Heart left ventricle (tissue), 16 donors: ENCODE measurements around the gene BAIAP3. TPM values are rescaled to one million over a fixed set of nuclear protein-coding genes. Genes with fewer than 3 reads are reported as not detected.
A peak's percentile ranks its signal among the peaks of the same experiment; 100 is the strongest.

Source experiments
- ATAC-seq, 4 donors: fragments of 200-7000 bp; cut with Tn5 transposase; one replicate each; pipeline ENCODE4 v1.9.1; 2020 to 2022; ENCODE audit warnings: moderate library complexity in 4 of 4, mild to moderate bottlenecking in 3 of 4, moderate number of reproducible peaks in 1 of 4
- DNase-seq, 5 donors: peaks; one replicate each; pipeline ENCODE4 v3.0.0-alpha.2; 2020
- H3K27ac ChIP-seq, 12 donors: fragments of 200-600 bp; sonication (generic) in 4 of 12; one replicate each; pipeline versions ENCODE4 v1.5.0 to v1.8.0; 2016 to 2022; ENCODE audit warnings: mild to moderate bottlenecking in 2 of 12
- H3K27me3 ChIP-seq, 9 donors: fragments of 200-600 bp; sonication (generic) in 2 of 9; one replicate each; pipeline versions ENCODE4 v1.5.1 to v1.8.0; 2016 to 2022; ENCODE audit warnings: mild to moderate bottlenecking in 3 of 9
- H3K36me3 ChIP-seq, 9 donors: fragments of 200-600 bp; sonication (generic) in 2 of 9; one replicate each; pipeline versions ENCODE4 v1.5.0 to v1.8.0; 2018 to 2022; ENCODE audit warnings: mild to moderate bottlenecking in 2 of 9
- H3K4me1 ChIP-seq, 12 donors: fragments of 200-600 bp; sonication (generic) in 4 of 12; one replicate each; pipeline versions ENCODE4 v1.5.0 to v1.8.0; 2016 to 2022; ENCODE audit warnings: mild to moderate bottlenecking in 3 of 12
- H3K4me3 ChIP-seq, 12 donors: fragments of 200-600 bp; sonication (generic) in 4 of 12; one replicate each; pipeline versions ENCODE4 v1.5.0 to v1.8.0; 2017 to 2022; ENCODE audit warnings: mild to moderate bottlenecking in 9 of 12, moderate library complexity in 4 of 12
- H3K9me3 ChIP-seq, 12 donors: fragments of 200-600 bp; sonication (generic) in 4 of 12; one replicate each; pipeline versions ENCODE4 v1.5.0 to v1.8.0; 2016 to 2022; ENCODE audit warnings: mild to moderate bottlenecking in 1 of 12
- POLR2A ChIP-seq, 2 donors: fragments of 450-650 bp; IDR thresholded peaks; one replicate each; pipeline ENCODE4 v1.6.1; 2017; ENCODE audit warnings: antibody characterized with exemption in 2 of 2, mild to moderate bottlenecking in 2 of 2, moderate library complexity in 2 of 2
- WGBS, 4 donors: extraction: QIAGEN DNeasy Blood & Tissue Kit in 2 of 4; methylation state at CpG; one replicate each; pipeline versions ENCODE4 v1.1.5 to v1.1.7; 2013 to 2018; 5-methylcytosine and 5-hydroxymethylcytosine counted together
- intact Hi-C, 10 donors: fragments of 100-400 bp; cut with DNase I; formaldehyde crosslinking; loops; one replicate each; pipeline versions ENCODE4 v1.11.1 to v1.14.2; 2022
- polyA plus RNA-seq, 2 donors: library from polyadenylated mRNA; stranded (reverse); fragments of 200-250 nt; gene quantifications; one replicate each; pipeline ENCODE4 v1.2.3, GENCODE V29; 2013
- total RNA-seq, 9 donors: library from RNA; depleted of rRNA in 2 of 9; stranded (reverse); fragments of >200 nt in 2 of 9; fragmentation: NEBNext Ultra II Directional in 3 of 9; extraction: Animal tissue kit (Norgen Biotek cat#: 25700) in 3 of 9; gene quantifications; one replicate each; pipeline versions ENCODE4 v1.1.0 to v1.2.4, GENCODE V29; 2016 to 2023
- TF ChIP-seq, protein P1 (sequence below), 12 donors: fragments of 200-600 bp; sonication (generic) in 4 of 12; IDR thresholded peaks; one replicate each; pipeline versions ENCODE4 v1.5.0 to v1.8.0; 2018 to 2022; ENCODE audit warnings: antibody characterized with exemption in 12 of 12, mild to moderate bottlenecking in 5 of 12
- donor health status: ischemic (EF 13 %, LVEDD 7.1; RV severe dilation, severe dysfunction).
- donor health status: healthy with polysubstance abuse.
- donor health status: DM: no; HTN: yes; CAD: no.
- donor health status: DM: no; HTN: no; CAD: no.
- donor health status: ischemic (EF 25% LVEDD 6.9; RV normal size, moderate dysfunction).
- donor health status: ischemic (EF 25% LVEDD 5.7; RV mildly dilated, moderate dysfunction).
- donor health status: healthy.
- donor health status: DM: yes; HTN: yes; CAD: no.
- donor health status: ischemic (EF 35%, LVEDD 5.7; RV mildly dilated, moderate dysfunction).
- donor health status: nonischemic (EF 11% LVEDD 7.7; RV severe dilation, severe dysfunction).
- donor health status: DM: yes; HTN: yes; CAD: no.
- donor health status: PGD.
- donor health status: ischemic (EF 29% LVEDD 5.4; RV normal size, mild dysfunction).
- donor health status: nonischemic (EF 23%, LVEDD 6.1; RV moderate dilation, normal function).

BAIAP3 gene
- total and polyA plus RNA-seq, 11 donors, result 0.88 to 4.0 (median 2.6) TPM

DNA sequence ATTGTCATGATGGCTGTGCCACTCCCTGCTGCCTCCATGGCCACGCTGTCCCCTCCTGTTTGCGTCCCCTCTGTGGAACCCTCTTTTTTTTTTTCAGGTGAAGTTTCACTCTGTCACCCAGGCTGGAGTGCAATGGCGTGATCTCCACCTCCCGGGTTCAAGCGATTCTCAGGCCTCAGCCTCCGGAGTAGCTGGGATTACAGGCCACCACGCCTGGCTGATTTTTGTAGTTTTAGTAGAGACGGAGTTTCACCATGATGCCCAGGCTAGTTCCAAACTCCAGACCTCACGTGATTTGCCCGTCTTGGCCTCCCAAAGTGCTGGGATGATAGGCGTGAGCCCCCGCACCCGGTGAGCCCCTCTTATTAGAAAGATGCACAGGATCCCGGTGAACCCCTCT is 35.0 kb upstream of the BAIAP3 start:
- 90 to 93% (median 92%) methylated on average over 12 to 14 of the region's 14 CpGs for WGBS, 4 donors
- TF ChIP-seq, protein P1, sequence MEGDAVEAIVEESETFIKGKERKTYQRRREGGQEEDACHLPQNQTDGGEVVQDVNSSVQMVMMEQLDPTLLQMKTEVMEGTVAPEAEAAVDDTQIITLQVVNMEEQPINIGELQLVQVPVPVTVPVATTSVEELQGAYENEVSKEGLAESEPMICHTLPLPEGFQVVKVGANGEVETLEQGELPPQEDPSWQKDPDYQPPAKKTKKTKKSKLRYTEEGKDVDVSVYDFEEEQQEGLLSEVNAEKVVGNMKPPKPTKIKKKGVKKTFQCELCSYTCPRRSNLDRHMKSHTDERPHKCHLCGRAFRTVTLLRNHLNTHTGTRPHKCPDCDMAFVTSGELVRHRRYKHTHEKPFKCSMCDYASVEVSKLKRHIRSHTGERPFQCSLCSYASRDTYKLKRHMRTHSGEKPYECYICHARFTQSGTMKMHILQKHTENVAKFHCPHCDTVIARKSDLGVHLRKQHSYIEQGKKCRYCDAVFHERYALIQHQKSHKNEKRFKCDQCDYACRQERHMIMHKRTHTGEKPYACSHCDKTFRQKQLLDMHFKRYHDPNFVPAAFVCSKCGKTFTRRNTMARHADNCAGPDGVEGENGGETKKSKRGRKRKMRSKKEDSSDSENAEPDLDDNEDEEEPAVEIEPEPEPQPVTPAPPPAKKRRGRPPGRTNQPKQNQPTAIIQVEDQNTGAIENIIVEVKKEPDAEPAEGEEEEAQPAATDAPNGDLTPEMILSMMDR (IDR thresholded peaks at IDR 0.05), result no peak
- no peak for TF ChIP-seq POLR2A (IDR thresholded peaks at IDR 0.05)
- intact Hi-C loops, result no loop called here
- no peaks in the 10 kb centered on the region for H3K9me3 ChIP-seq
- no peak for ATAC-seq
- H3K4me3 ChIP-seq, result no peak overlapping the region
- H3K27ac ChIP-seq, result no peak overlapping the region
- H3K36me3 ChIP-seq, result no peaks in the 10 kb centered on the region
- H3K27me3 ChIP-seq, result peaks cover 0 to 39% (median 16%) of the 10 kb centered on the region in 9 donors
- H3K4me1 ChIP-seq, result peaks cover 0 to 11% (median 6%) of the 10 kb centered on the region in 12 donors
- no peak for DNase-seq

DNA sequence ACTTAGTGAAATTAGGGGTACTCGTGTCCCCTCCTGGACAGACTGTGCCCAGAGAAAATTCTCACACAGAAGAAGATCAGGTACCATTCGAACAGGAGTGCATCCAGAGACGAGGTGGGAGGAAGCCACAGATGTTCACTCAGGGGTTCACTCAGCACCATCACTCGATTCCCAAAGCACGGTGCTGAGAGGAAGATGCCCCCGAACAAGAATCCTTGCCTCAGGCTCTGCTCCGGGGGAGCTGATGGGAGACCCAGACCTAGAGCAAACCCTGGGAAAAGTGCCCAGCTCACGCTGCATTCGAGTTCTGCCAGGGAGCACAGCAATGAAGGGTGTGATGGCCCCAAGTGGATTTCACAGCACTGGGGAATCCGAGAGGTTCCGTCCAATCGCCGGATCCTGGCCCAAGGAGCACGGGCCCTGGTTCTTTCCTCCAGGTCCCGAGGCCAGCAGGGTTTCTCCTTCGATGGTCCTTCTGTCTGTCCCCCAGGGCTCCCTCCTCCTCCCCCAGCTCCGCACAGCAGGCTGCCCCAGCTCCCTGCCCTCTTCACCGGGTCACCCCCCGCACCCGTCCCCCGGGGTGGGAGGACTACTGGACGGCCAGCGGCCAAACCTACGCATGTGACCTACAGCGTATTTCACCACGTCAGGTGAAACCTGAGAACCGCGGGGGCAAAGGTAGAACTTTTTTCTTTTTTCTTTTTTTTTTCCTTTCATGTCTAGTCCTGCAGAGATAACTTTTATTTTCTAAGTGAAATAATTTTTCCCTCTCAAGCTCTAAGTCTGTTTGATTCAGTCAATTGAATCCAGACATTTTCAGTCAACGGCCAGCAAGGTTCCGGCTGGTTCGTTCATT is 34.2 kb upstream of the BAIAP3 start:
- 77 to 83% (median 80%) methylated on average over 29 to 31 of the region's 31 CpGs for WGBS, 4 donors
- no peak for ATAC-seq
- TF ChIP-seq POLR2A (IDR thresholded peaks at IDR 0.05), result no peak
- TF ChIP-seq, protein P1 (IDR thresholded peaks at IDR 0.05), result no peak
- intact Hi-C loops, result no loop called here
- peaks cover 0 to 11% (median 7%) of the 10 kb centered on the region in 12 donors for H3K4me1 ChIP-seq
- no peaks in the 10 kb centered on the region for H3K9me3 ChIP-seq
- DNase-seq, result no peak
- peaks cover 0 to 37% (median 16%) of the 10 kb centered on the region in 9 donors for H3K27me3 ChIP-seq
- no peak overlapping the region for H3K27ac ChIP-seq
- no peak overlapping the region for H3K4me3 ChIP-seq
- no peaks in the 10 kb centered on the region for H3K36me3 ChIP-seq

DNA sequence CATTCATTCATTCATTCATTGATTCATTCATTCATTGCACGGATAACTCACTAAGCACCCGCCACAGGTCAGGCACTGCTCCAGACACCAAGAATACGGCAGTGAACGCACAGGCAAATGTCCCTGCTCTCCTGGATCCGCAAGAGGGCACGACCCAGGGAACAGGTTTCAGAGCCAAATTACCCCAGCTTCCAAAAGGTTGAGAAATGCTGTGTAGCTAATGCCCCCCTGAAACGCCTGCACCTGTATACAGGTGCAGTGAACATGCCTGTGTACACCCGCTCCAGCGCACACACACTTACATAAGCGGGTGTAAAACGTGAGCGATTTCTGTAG is 33.6 kb upstream of the BAIAP3 start:
- Histone ChIP-seq H3K27ac (no peak overlapping the region), H3K36me3 (no peaks in the 10 kb centered on the region), H3K27me3 (peaks cover 0 to 34% (median 16%) of the 10 kb centered on the region in 9 donors), H3K4me1 (peaks cover 0 to 17% (median 7%) of the 10 kb centered on the region in 12 donors), H3K4me3 (no peak overlapping the region), H3K9me3 (no peaks in the 10 kb centered on the region)
- WGBS, 4 donors, result 77 to 85% (median 81%) methylated on average over 12 of the region's 12 CpGs
- no peak for TF ChIP-seq POLR2A (IDR thresholded peaks at IDR 0.05)
- intact Hi-C loops, result loop anchor here in 3 of 10 donors (10.0 kb wide), 2 partner anchors 105 to 115 kb away; partner anchors contain the start of gene UNKL (in 2 of the 3)
- DNase-seq (no peak), ATAC-seq (no peak)

- Histone ChIP-seq H3K9me3 (no peaks in the 10 kb centered on the region), H3K36me3 (no peaks in the 10 kb centered on the region), H3K27ac (no peak overlapping the region), H3K4me1 (peaks cover 0 to 19% (median 7%) of the 10 kb centered on the region in 12 donors), H3K4me3 (peak overlapping the region in 4 of 12 donors; percentile 12 to 26 (median 18)), H3K27me3 (peaks cover 0 to 33% (median 16%) of the 10 kb centered on the region in 9 donors)
- intact Hi-C loops, result loop anchor here in 3 of 10 donors (10.0 kb wide), 2 partner anchors 104 to 114 kb away; partner anchors contain the start of gene UNKL (in 2 of the 3)
- no peak for TF ChIP-seq POLR2A (IDR thresholded peaks at IDR 0.05)
- TF ChIP-seq, protein P1 (IDR thresholded peaks at IDR 0.05), result peak; percentile 65 to 92 (median 82)
- peak in 3 of 4 donors; percentile 72 to 80 (median 79) for ATAC-seq
- WGBS, 4 donors, result 8 to 16% (median 12%) methylated on average over 21 to 42 of the region's 42 CpGs
- peak; percentile 63 to 88 (median 68) for DNase-seq
Observed at GRCh38 chr16:1300664-1301476, 32.6 kb upstream of the BAIAP3 start.
